GM03348 (cell line): Measurements from ENCODE around the gene NCKAP1.
"Not testable (repeated sequence)": the region's sequence is repeated elsewhere in the genome, so short reads cannot be mapped to it uniquely, and the experiment has no call there.

Experiments
- DNase-seq: peaks from one replicate; pipeline ENCODE4 v3.0.0; 2012; ENCODE audit warnings: low spot score

Gene NCKAP1

GRCh38 chr2:182876653-182877052 is 161.6 kb downstream of the NCKAP1 start:
- not testable (repeated sequence) for DNase-seq

- DNase-seq = no peak
These were observed 168.0 kb downstream of the NCKAP1 start for GRCh38 chr2:182870227-182870626.

GRCh38 chr2:182868054-182868796 is 170.0 kb downstream of the NCKAP1 start:
- DNase-seq = no peak

GRCh38 chr2:182867426-182868053 is 170.7 kb downstream of the NCKAP1 start:
- DNase-seq = no peak

GRCh38 chr2:182866461-182867406 is 171.5 kb downstream of the NCKAP1 start, which contains the start of gene FRZB:
TSS of gene FRZB (minus strand) at chr2:182866637. CDS start at chr2:182866552, 85 bp downstream.
- DNase-seq = peak; percentile 83

DNA sequence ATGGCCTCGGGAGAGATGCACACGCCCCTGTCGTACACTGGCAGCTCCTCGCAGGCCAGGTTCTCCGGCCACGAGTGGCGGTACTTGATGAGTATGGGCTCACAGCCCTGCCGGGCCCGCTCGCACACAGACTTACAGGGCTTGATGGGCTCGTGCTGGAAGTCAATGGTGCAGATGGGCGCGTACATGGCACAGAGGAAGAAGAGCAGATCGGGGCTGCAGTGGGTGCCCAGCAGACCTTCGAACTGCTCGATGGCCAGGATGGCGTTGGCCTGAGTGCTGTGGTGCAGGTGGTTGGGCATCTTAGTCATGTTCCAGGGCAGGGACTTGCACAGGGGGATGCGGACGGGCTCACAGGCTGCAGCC is 172.2 kb downstream of the NCKAP1 start:
- no peak for DNase-seq

GRCh38 chr2:182864949-182865570 is 173.2 kb downstream of the NCKAP1 start:
- no peak for DNase-seq

DNA sequence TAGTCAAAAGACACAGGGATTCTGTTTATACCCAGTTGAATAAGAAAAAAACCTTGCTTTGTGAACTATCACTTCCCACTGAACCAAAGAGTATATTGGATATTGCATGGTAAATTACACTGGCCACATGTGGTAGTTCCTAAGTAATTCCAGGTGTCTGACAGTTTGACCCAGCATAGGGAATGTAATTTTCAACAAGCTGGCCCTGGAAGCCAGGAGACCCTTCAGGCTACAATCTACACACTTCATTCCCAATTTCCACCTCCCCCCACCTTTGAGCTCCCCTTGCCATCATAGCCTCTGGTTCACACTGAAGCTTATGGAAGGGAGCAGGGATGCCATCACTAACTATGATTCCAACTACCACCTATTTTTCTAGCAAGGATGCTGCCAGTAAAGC is 174.6 kb downstream of the NCKAP1 start:
- no peak for DNase-seq

GRCh38 chr2:182862091-182862490 is 176.2 kb downstream of the NCKAP1 start:
- DNase-seq = no peak

GRCh38 chr2:182860858-182861257 is 177.4 kb downstream of the NCKAP1 start:
- no peak for DNase-seq
